VCaP (cell line): ENCODE data around the gene CACNA2D3.

ENCODE experiments used
- H3K27ac ChIP-seq: fragments of 450-650 bp; 2 replicates; pipeline ENCODE4 v1.5.1; 2017
- TF ChIP-seq, protein P1 (sequence below): fragments of 450-650 bp; conservative IDR thresholded peaks from 2 replicates; pipeline ENCODE4 v1.5.1; 2017; ENCODE audit warnings: mild to moderate bottlenecking, moderate library complexity

CACNA2D3 gene

DNA sequence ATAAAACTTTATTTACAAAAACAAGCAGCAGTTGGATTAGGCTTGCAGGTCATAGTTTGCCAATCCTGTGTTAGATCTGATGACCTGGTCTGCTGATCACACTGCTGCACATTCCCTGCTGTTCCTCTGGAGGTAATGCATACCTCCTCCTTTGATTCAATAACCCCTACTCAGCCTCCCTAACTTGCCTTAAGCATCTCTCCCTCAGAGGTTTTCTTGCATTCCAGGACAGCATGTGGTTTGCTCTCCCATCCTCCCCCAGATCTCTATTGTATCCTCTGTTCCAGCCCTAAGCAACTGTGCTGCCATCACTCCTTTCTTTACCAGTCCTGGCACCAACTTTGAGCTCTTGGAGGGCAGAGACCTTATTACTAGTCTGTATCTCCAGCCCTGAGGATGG, 63.4 kb downstream of the CACNA2D3 start:
- H3K27ac ChIP-seq: no peak overlapping the region
- TF ChIP-seq, protein P1, sequence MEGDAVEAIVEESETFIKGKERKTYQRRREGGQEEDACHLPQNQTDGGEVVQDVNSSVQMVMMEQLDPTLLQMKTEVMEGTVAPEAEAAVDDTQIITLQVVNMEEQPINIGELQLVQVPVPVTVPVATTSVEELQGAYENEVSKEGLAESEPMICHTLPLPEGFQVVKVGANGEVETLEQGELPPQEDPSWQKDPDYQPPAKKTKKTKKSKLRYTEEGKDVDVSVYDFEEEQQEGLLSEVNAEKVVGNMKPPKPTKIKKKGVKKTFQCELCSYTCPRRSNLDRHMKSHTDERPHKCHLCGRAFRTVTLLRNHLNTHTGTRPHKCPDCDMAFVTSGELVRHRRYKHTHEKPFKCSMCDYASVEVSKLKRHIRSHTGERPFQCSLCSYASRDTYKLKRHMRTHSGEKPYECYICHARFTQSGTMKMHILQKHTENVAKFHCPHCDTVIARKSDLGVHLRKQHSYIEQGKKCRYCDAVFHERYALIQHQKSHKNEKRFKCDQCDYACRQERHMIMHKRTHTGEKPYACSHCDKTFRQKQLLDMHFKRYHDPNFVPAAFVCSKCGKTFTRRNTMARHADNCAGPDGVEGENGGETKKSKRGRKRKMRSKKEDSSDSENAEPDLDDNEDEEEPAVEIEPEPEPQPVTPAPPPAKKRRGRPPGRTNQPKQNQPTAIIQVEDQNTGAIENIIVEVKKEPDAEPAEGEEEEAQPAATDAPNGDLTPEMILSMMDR: no peak

DNA sequence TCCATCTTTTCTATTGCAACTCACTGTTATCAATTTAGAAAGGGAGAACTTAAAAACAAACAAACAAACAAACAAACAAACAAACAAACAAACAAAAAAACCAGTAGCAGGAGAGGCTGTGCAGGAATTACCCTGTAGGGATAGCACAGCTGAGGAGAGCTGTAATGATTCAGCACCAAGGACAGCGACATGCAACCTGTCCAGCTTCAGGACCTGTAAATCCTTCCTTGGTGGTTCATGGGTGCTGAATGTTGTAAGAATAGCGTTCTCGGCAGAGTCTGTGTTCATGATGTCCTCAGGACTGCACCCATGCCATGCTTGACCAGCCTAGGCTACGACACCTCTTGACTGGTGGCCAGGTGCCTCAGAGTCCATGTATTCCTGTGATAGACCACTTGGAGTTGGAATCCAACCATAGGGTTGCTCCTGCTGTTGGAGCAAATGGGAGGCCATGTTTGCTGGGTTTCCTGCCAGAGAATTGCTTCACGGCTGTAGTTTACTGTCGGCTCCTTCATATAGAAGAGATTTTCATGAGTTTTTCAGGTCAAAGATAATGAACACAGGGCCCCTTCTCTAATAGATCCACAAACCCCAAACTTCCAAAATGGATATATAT, 65.9 kb downstream of the CACNA2D3 start:
- TF ChIP-seq, protein P1: no peak

DNA sequence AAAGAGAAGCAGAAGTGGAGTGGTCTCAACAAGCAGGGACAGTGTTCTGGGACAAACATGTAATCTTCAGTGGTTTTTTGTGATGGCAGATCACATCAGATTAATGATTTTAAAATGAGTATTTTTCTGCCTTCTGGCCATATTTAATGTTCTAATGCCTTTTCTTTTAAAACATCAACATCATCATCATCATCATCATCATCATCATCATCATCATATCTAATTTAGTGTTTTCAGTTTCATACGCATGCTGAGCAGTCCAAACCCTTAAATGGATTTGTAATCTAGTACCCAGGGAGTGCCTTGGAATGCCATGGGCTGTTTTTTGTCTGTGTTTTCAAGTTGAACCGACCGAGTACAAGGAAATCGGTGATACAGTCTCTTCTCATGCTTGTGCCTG, 68.9 kb downstream of the CACNA2D3 start:
- H3K27ac ChIP-seq: no peak overlapping the region
- TF ChIP-seq, protein P1: no peak

More for the DNA sequence above, 65.9 kb downstream of the CACNA2D3 start:
- no peak overlapping the region for H3K27ac ChIP-seq

DNA sequence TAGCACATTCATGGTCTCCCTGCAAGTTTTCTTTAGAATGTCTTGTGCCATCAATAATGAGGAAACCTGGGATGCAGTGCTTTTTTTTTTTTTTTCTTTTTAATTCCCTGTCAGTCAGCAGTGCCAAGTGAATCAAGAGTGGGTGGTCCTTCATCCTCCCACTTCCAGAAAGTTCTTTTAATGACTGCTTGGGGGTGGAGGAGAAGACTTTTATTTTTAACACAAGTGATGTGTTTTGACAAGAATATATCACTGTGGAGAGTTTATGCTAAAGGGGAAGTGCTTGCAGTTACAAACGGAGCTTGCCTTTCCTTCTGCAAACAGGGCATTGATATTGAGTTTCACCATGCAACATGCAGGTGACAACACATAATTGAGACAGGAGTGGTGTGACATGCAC, 69.7 kb downstream of the CACNA2D3 start:
- no peak overlapping the region for H3K27ac ChIP-seq
- TF ChIP-seq, protein P1: no peak

DNA sequence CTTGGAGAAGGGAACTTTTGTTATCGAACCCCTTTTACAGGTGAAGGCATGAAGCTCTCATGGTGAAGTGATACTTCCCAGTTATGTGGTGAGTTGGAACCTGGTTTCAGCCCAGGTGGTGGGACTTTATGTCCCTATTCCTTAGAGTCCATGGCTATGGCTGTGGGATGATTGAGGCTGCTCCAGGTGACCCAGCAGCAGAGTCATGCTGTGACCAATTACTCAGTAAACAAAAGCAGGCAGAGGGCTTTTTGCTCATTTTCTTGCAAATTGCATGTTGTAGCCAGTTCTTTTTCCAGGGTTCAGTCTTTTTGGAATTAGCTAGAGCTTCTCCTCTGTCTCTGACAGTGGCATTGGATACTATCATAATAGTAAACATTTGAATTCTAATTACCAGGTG, 70.7 kb downstream of the CACNA2D3 start:
- TF ChIP-seq, protein P1: no peak
- H3K27ac ChIP-seq: no peak overlapping the region

DNA sequence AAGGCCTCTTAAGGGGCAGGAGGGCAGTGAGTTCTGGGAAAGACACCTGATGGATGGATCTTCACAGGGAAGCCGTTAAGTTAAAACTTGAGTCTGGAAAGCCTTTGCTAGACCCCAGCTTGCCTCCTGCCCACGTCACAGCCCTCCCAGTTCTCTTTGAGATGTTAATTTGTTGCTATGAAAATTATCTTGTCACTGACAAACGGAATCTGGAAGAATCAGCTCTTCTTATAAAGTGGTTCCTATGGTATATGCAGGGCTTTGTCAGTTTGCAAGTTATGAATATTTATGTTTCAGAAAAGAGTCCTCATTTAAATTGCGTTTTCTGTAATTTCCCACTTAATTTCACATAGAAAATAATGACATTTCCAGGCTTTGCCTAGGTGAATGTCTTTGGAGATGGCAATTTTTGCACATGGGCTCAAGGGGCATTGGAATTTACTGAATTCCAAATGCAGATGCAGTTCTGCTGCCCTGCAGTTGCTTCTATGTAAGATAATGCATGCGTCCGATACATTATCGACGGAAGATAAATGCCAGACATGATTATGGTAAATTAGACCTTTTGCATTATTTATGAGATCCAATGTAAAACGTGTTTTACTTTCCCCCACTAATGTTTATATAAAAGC, 74.1 kb downstream of the CACNA2D3 start:
- TF ChIP-seq, protein P1: no peak
- no peak overlapping the region for H3K27ac ChIP-seq

DNA sequence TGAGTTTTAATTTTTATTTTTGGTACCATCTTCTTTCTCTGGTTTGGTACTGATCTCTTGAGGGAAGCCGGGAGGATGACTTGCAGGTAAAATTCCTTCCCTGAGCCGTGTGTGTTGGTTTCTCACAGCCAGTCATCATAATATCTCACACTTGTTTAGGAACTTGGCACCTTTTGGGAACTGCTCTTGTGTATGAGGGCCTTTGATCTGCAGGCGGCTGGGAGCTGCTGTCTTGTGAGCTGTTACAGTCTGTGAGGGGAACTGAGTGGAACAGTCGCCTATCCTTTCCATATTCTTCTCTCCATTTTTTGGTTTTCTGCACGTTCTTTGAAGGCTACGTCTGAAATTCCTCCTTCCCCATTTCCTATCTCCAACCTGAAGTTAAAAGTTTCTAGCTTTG, 75.2 kb downstream of the CACNA2D3 start:
- TF ChIP-seq, protein P1: no peak
- no peak overlapping the region for H3K27ac ChIP-seq
